A673 (cell line): ENCODE results near the gene TAP2. TPM values are rescaled to one million over a fixed set of nuclear protein-coding genes. Genes with fewer than 3 reads are reported as not detected.

Experiments
- BruUV-seq: library from RNA; stranded (reverse); fragments of 400-500 nt; replicated peaks from 2 replicates; lab custom pipeline; 2021; lab: Mats Ljungman, UMichigan
- CTCF ChIA-PET: fragments of 300-600 bp; sonication (Branson Sonifier 250); formaldehyde crosslinking; loops from one replicate; lab custom pipeline; 2022; ENCODE audit warnings: antibody characterized with exemption; lab: Charles Lee
- POLR2A ChIA-PET: fragments of 300-600 bp; sonication (Branson Sonifier 250); formaldehyde crosslinking; loops from one replicate; lab custom pipeline; 2022; ENCODE audit warnings: antibody characterized with exemption; ENCODE audit not compliant: low non-redundant PET; lab: Charles Lee
- DNase-seq: peaks from one replicate; pipeline ENCODE4 v3.0.0-alpha.2; 2015; ENCODE audit warnings: low spot score
- H3K27ac ChIP-seq: fragments of 200-600 bp; sonication (generic); 2 replicates; pipeline ENCODE4 v1.5.1; 2016; ENCODE audit warnings: mixed run types, low read depth, mild to moderate bottlenecking, mixed read lengths, antibody characterized with exemption, low read length; ENCODE audit not compliant: poor library complexity, severe bottlenecking
- H3K27me3 ChIP-seq: fragments of 200-600 bp; sonication (generic); replicated peaks from 2 replicates; pipeline ENCODE4 v1.6.1; 2017; ENCODE audit warnings: mixed run types, low read depth, mild to moderate bottlenecking, mixed read lengths, antibody characterized with exemption, low read length; ENCODE audit not compliant: insufficient read depth, poor library complexity
- H3K36me3 ChIP-seq: fragments of 200-600 bp; sonication (generic); 2 replicates; pipeline ENCODE4 v1.6.1; 2016; ENCODE audit warnings: mixed run types, mild to moderate bottlenecking, mixed read lengths, antibody characterized with exemption, low read length; ENCODE audit not compliant: insufficient read depth, poor library complexity, severe bottlenecking
- H3K4me1 ChIP-seq: fragments of 200-600 bp; sonication (generic); 2 replicates; pipeline ENCODE4 v1.6.1; 2017; ENCODE audit warnings: mixed run types, mild to moderate bottlenecking, mixed read lengths, antibody characterized with exemption, low read length; ENCODE audit not compliant: insufficient read depth, poor library complexity, severe bottlenecking
- H3K4me3 ChIP-seq: fragments of 200-600 bp; sonication (generic); 2 replicates; pipeline ENCODE4 v1.5.1; 2016; ENCODE audit warnings: low read depth, mixed run types, mild to moderate bottlenecking, mixed read lengths, low read length; ENCODE audit not compliant: poor library complexity, severe bottlenecking
- H3K9me3 ChIP-seq: fragments of 200-600 bp; sonication (generic); 2 replicates; pipeline ENCODE4 v1.6.1; 2016; ENCODE audit warnings: mixed run types, low read depth, mild to moderate bottlenecking, mixed read lengths, antibody characterized with exemption, low read length; ENCODE audit not compliant: poor library complexity, severe bottlenecking
- CTCF ChIP-seq: fragments of 300-800, 200-600 bp; sonication (generic); conservative IDR thresholded peaks from 2 replicates; pipeline ENCODE4 v1.5.1; 2017; ENCODE audit warnings: low read depth, mild to moderate bottlenecking, antibody characterized with exemption, low read length, moderate library complexity, mixed read lengths
- EZH2 ChIP-seq: fragments of 200-600 bp; sonication (generic); IDR thresholded peaks from 2 replicates; pipeline ENCODE4 v1.6.1; 2017; ENCODE audit warnings: borderline replicate concordance, low read depth, mild to moderate bottlenecking, mixed read lengths, antibody characterized with exemption, low read length; ENCODE audit not compliant: poor library complexity, severe bottlenecking
- intact Hi-C: fragments of 100-400 bp; cut with micrococcal nuclease; formaldehyde crosslinking; loops from one replicate; pipeline ENCODE4 v1.10.0; 2022; ENCODE audit not compliant: unreplicated experiment
- total RNA-seq: library from RNA; stranded (reverse); gene quantifications from 2 replicates; pipeline ENCODE4 v1.2.3, GENCODE V29; 2021

The TAP2 gene
- total RNA-seq, 1 experiment from 2014 or later = 46.5 TPM

GRCh38 chr6:32847795-32848194, 9.3 kb upstream of the TAP2 start:
- ChIA-PET CTCF (no interaction called here), POLR2A (no interaction called here)
- H3K36me3 ChIP-seq = no peaks in the 10 kb centered on the region
- TF ChIP-seq CTCF (no peak), EZH2 (no peak)
- no TSS peak for BruUV-seq
- no peak overlapping the region for H3K27ac ChIP-seq
- intact Hi-C loops = no loop called here
- peaks cover 15% of the 10 kb centered on the region for H3K27me3 ChIP-seq
- H3K9me3 ChIP-seq = no peaks in the 10 kb centered on the region
- H3K4me1 ChIP-seq = no peaks in the 10 kb centered on the region
- no peak overlapping the region for H3K4me3 ChIP-seq
- no peak for DNase-seq

GRCh38 chr6:32847004-32847403, 8.5 kb upstream of the TAP2 start:
- BruUV-seq = no TSS peak
- Histone ChIP-seq H3K27ac (no peak overlapping the region), H3K9me3 (no peaks in the 10 kb centered on the region), H3K4me3 (no peak overlapping the region), H3K36me3 (peaks cover 3% of the 10 kb centered on the region), H3K4me1 (no peaks in the 10 kb centered on the region), H3K27me3 (peaks cover 7% of the 10 kb centered on the region)
- DNase-seq = no peak
- TF ChIP-seq CTCF (no peak), EZH2 (no peak)
- POLR2A ChIA-PET = no interaction called here
- CTCF ChIA-PET = no interaction called here
- intact Hi-C loops = no loop called here

GRCh38 chr6:32845384-32845884, 6.9 kb upstream of the TAP2 start:
- ChIA-PET POLR2A (no interaction called here), CTCF (interaction anchor here (1.2 kb wide), 1 partner anchor 8 kb away, joined by 6 read pairs; the partner anchor contains the start of gene TAP1)
- intact Hi-C loops = no loop called here
- Histone ChIP-seq H3K4me1 (no peaks in the 10 kb centered on the region), H3K9me3 (no peaks in the 10 kb centered on the region), H3K27me3 (no peaks in the 10 kb centered on the region), H3K27ac (no peak overlapping the region), H3K36me3 (peaks cover 3% of the 10 kb centered on the region), H3K4me3 (no peak overlapping the region)
- no peak for TF ChIP-seq CTCF
- TF ChIP-seq EZH2 = no peak
- DNase-seq = no peak
- no TSS peak for BruUV-seq
